ENCODE data around the gene NCBP3. TPM values are rescaled to one million over a fixed set of nuclear protein-coding genes. Genes with fewer than 3 reads are reported as not detected.

Gene NCBP3
- polyA plus RNA-seq, 3 donors from 2014 or later, result 5.7 to 18.3 (median 11.5) TPM

GRCh38 chr17:3805581-3805980 lies 40.5 kb downstream of the NCBP3 start:
- Mint-ChIP-seq H3K4me1 (peaks cover 6 to 8% of the 10 kb centered on the region in 2 donors), H3K4me3 (no peak overlapping the region), H3K27ac (no peak overlapping the region), H3K27me3 (ENCODE audit: low read depth in 3 of 3) (peaks cover 0 to 6% (median 0%) of the 10 kb centered on the region in 3 donors), H3K36me3 (peaks cover 19 to 32% (median 26%) of the 10 kb centered on the region in 3 donors), H3K9me3 (no peaks in the 10 kb centered on the region)
- DNase-seq, result no peak

GRCh38 chr17:3804503-3804931 lies 41.5 kb downstream of the NCBP3 start:
- H3K36me3 Mint-ChIP-seq, result peaks cover 13 to 25% (median 19%) of the 10 kb centered on the region in 3 donors
- peaks cover 0 to 6% (median 3%) of the 10 kb centered on the region in 3 donors for H3K27me3 Mint-ChIP-seq (ENCODE audit: low read depth in 3 of 3)
- H3K9me3 Mint-ChIP-seq, result no peaks in the 10 kb centered on the region
- no peak overlapping the region for H3K27ac Mint-ChIP-seq
- H3K4me3 Mint-ChIP-seq, result no peak overlapping the region
- no peak for DNase-seq
- H3K4me1 Mint-ChIP-seq, result peaks cover 9 to 14% of the 10 kb centered on the region in 2 donors

GRCh38 chr17:3803308-3803640 lies 42.8 kb downstream of the NCBP3 start:
- peaks cover 16 to 25% of the 10 kb centered on the region in 2 donors for H3K4me1 Mint-ChIP-seq
- peak overlapping the region in 1 of 6 donors; percentile 45 for H3K27ac Mint-ChIP-seq
- no peaks in the 10 kb centered on the region for H3K9me3 Mint-ChIP-seq
- H3K4me3 Mint-ChIP-seq, result no peak overlapping the region
- H3K27me3 Mint-ChIP-seq (ENCODE audit: low read depth in 3 of 3), result peaks cover 0 to 7% (median 3%) of the 10 kb centered on the region in 3 donors
- DNase-seq, result no peak
- peaks cover 13 to 19% (median 15%) of the 10 kb centered on the region in 3 donors for H3K36me3 Mint-ChIP-seq

- H3K27ac Mint-ChIP-seq, result peak overlapping the region in 1 of 6 donors; percentile 45
- peaks cover 9 to 15% (median 10%) of the 10 kb centered on the region in 3 donors for H3K36me3 Mint-ChIP-seq
- DNase-seq, result no peak
- H3K4me3 Mint-ChIP-seq, result no peak overlapping the region
- peaks cover 2 to 11% (median 3%) of the 10 kb centered on the region in 3 donors for H3K27me3 Mint-ChIP-seq (ENCODE audit: low read depth in 3 of 3)
- H3K4me1 Mint-ChIP-seq, result peaks cover 22 to 29% of the 10 kb centered on the region in 2 donors
- H3K9me3 Mint-ChIP-seq, result no peaks in the 10 kb centered on the region
These were observed 43.4 kb downstream of the NCBP3 start for GRCh38 chr17:3802461-3803307.

GRCh38 chr17:3801792-3802191 lies 44.3 kb downstream of the NCBP3 start:
- H3K4me3 Mint-ChIP-seq, result no peak overlapping the region

GRCh38 chr17:3801347-3801746 lies 44.7 kb downstream of the NCBP3 start:
- Mint-ChIP-seq H3K27ac (no peak overlapping the region), H3K36me3 (peaks cover 0 to 6% (median 5%) of the 10 kb centered on the region in 3 donors), H3K4me1 (peaks cover 34 to 38% of the 10 kb centered on the region in 2 donors), H3K4me3 (no peak overlapping the region), H3K9me3 (no peaks in the 10 kb centered on the region), H3K27me3 (ENCODE audit: low read depth in 3 of 3) (peaks cover 9 to 18% (median 10%) of the 10 kb centered on the region in 3 donors)
- no peak for DNase-seq

More at GRCh38 chr17:3801792-3802191, 44.3 kb downstream of the NCBP3 start:
- Mint-ChIP-seq H3K36me3 (peaks cover 2 to 6% (median 6%) of the 10 kb centered on the region in 3 donors), H3K4me1 (peaks cover 29 to 34% of the 10 kb centered on the region in 2 donors), H3K27ac (peak overlapping the region in 1 of 6 donors; percentile 7), H3K9me3 (no peaks in the 10 kb centered on the region), H3K27me3 (ENCODE audit: low read depth in 3 of 3) (peaks cover 5 to 14% (median 6%) of the 10 kb centered on the region in 3 donors)
- DNase-seq, result no peak

- Mint-ChIP-seq H3K9me3 (no peaks in the 10 kb centered on the region), H3K4me3 (peak within 1 kb of the TSS in 1 of 5 donors; percentile 17), H3K27me3 (ENCODE audit: low read depth in 3 of 3) (peaks cover 16 to 23% (median 16%) of the 10 kb centered on the region in 3 donors), H3K27ac (peak within 1 kb of the TSS in 5 of 6 donors; percentile 7 to 82 (median 67)), H3K36me3 (peaks cover 0 to 6% (median 5%) of the 10 kb centered on the region in 3 donors), H3K4me1 (peaks cover 41 to 46% of the 10 kb centered on the region in 2 donors)
- DNase-seq, result no peak
These were observed 45.4 kb downstream of the NCBP3 start, which contains the start of gene ITGAE for GRCh38 chr17:3800362-3801271. ITGAE (minus strand) TSS chr17:3801188; CDS start chr17:3801144, 44 bp downstream.

GRCh38 chr17:3799181-3799945 lies 46.7 kb downstream of the NCBP3 start:
- peak overlapping the region in 5 of 6 donors; percentile 51 to 89 (median 69) for H3K27ac Mint-ChIP-seq
- no peak for DNase-seq
- H3K4me1 Mint-ChIP-seq, result peaks cover 53 to 54% of the 10 kb centered on the region in 2 donors
- H3K4me3 Mint-ChIP-seq, result no peak overlapping the region
- H3K27me3 Mint-ChIP-seq (ENCODE audit: low read depth in 3 of 3), result peaks cover 24 to 31% (median 26%) of the 10 kb centered on the region in 3 donors
- peaks cover 0 to 2% (median 0%) of the 10 kb centered on the region in 6 donors for H3K9me3 Mint-ChIP-seq
- H3K36me3 Mint-ChIP-seq, result peaks cover 0 to 5% (median 3%) of the 10 kb centered on the region in 3 donors

- H3K4me1 Mint-ChIP-seq, result peaks cover 55 to 56% of the 10 kb centered on the region in 2 donors
- H3K4me3 Mint-ChIP-seq, result peak overlapping the region in 4 of 5 donors; percentile 15 to 46 (median 39)
- DNase-seq, result no peak
These were observed 47.5 kb downstream of the NCBP3 start for GRCh38 chr17:3798273-3799180.

GRCh38 chr17:3796822-3797170 lies 49.2 kb downstream of the NCBP3 start:
- H3K9me3 Mint-ChIP-seq, result peaks cover 0 to 2% (median 0%) of the 10 kb centered on the region in 6 donors
- H3K36me3 Mint-ChIP-seq, result no peaks in the 10 kb centered on the region
- peaks cover 55 to 56% of the 10 kb centered on the region in 2 donors for H3K4me1 Mint-ChIP-seq
- peak overlapping the region; percentile 68 to 90 (median 71) for H3K4me3 Mint-ChIP-seq
- peaks cover 26 to 31% (median 26%) of the 10 kb centered on the region in 3 donors for H3K27me3 Mint-ChIP-seq (ENCODE audit: low read depth in 3 of 3)
- no peak for DNase-seq
- peak overlapping the region; percentile 95 to 100 (median 98) for H3K27ac Mint-ChIP-seq

More at GRCh38 chr17:3798273-3799180, 47.5 kb downstream of the NCBP3 start:
- Mint-ChIP-seq H3K27ac (peak overlapping the region in 5 of 6 donors; percentile 48 to 93 (median 89)), H3K27me3 (ENCODE audit: low read depth in 3 of 3) (peaks cover 26 to 31% (median 26%) of the 10 kb centered on the region in 3 donors), H3K9me3 (peaks cover 0 to 2% (median 0%) of the 10 kb centered on the region in 6 donors), H3K36me3 (peaks cover 0 to 5% (median 3%) of the 10 kb centered on the region in 3 donors)

- Mint-ChIP-seq H3K27me3 (ENCODE audit: low read depth in 3 of 3) (peaks cover 26 to 31% (median 29%) of the 10 kb centered on the region in 3 donors), H3K27ac (peak overlapping the region; percentile 95 to 100 (median 98)), H3K4me1 (peaks cover 59 to 61% of the 10 kb centered on the region in 2 donors), H3K4me3 (peak overlapping the region; percentile 68 to 90 (median 71)), H3K9me3 (peaks cover 0 to 2% (median 0%) of the 10 kb centered on the region in 6 donors), H3K36me3 (no peaks in the 10 kb centered on the region)
- DNase-seq, result peak; percentile 97 to 98 (median 97)
These were observed 49.8 kb downstream of the NCBP3 start for GRCh38 chr17:3796110-3796821.

Data from immature natural killer cell (primary cell).